ENCODE measurements around the gene FAM222B. TPM values are rescaled to one million over a fixed set of nuclear protein-coding genes. Genes with fewer than 3 reads are reported as not detected.
"Not testable (repeated sequence)": the region's sequence is repeated elsewhere in the genome, so short reads cannot be mapped to it uniquely, and the experiment has no call there.

The FAM222B gene
- polyA plus RNA-seq, 2 of the 4 experiments (the other 2 are of a cell fraction) = 10.7 to 15.6 TPM

GRCh38 chr17:28779601-28780000 is 63.0 kb downstream of the FAM222B start:
- CTCF ChIA-PET = interaction anchor here (1.4 to 4.9 kb wide), 2 partner anchors 8 to 16 kb away, joined by 4 to 32 read pairs; no protein-coding TSS in a partner anchor
- peak; percentile 96 for TF ChIP-seq ZC3H11A (IDR thresholded peaks at IDR 0.05)
- H3K27ac ChIP-seq; FAIRE-seq; H3K4me3 ChIP-seq; ATAC-seq; H3K9me3 ChIP-seq; POLR2A ChIA-PET; DNase-seq (ENCODE audit: low read depth in 1 of 2, low spot score in 1 of 2); H3K4me1 ChIP-seq; H3K4me2 ChIP-seq: not testable (repeated sequence)
- WGBS (ENCODE audit: missing lambda C conversion rate) = 96% methylated on average over 13 of the region's 13 CpGs

DNA sequence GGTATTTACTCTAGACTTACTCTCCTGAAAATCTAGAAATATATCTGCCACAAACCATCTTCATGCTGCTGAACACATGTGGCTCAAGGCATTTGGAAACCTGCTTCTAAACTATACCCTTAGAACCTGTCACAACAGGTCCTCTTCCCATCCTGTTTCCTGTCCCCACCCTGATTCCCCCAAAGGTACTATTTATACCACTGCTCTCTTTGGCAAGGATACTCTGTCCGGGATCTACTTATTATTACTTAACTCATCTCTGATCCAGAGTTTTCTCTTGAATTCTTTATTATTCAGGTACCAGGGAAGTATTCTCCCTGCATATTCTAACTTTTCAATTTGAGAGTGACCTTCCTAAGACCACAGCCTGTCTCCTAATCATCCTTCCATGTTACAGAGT is 65.4 kb downstream of the FAM222B start:
- 60% methylated on average over 1 of the region's 1 CpG for WGBS (ENCODE audit: missing lambda C conversion rate)
- Histone ChIP-seq H3K4me1 (peaks cover 3% of the 10 kb centered on the region; the same call in 1 of the 3 replicates), H3K4me2 (no peak overlapping the region), H3K4me3 (no peak overlapping the region), H3K9me3 (no peaks in the 10 kb centered on the region), H3K27ac (no peak overlapping the region)
- DNase-seq (ENCODE audit: low read depth in 1 of 2, low spot score in 1 of 2) = no peak
- peak; percentile 30 to 46; a peak in 3 of 6 replicates for ATAC-seq
- FAIRE-seq = no peak
- ChIA-PET POLR2A (interaction anchor here (0.6 kb wide), 1 partner anchor 10 kb away, joined by 3 read pairs; no protein-coding TSS in a partner anchor), CTCF (interaction anchor here (0.6 to 17.8 kb wide), 5 partner anchors 14 to 134 kb away, joined by 3 to 493 read pairs (median 4); partner anchors contain the start of genes DHRS13 and FLOT2)
- TF ChIP-seq CEBPB (IDR thresholded peaks at IDR 0.05) = no peak
- no peak for TF ChIP-seq HOXA7 (CRISPR knock-in tag; IDR thresholded peaks at IDR 0.05)
- TF ChIP-seq CBX2 (IDR thresholded peaks at IDR 0.05; ENCODE audit: borderline replicate concordance, low read depth) = no peak

DNA sequence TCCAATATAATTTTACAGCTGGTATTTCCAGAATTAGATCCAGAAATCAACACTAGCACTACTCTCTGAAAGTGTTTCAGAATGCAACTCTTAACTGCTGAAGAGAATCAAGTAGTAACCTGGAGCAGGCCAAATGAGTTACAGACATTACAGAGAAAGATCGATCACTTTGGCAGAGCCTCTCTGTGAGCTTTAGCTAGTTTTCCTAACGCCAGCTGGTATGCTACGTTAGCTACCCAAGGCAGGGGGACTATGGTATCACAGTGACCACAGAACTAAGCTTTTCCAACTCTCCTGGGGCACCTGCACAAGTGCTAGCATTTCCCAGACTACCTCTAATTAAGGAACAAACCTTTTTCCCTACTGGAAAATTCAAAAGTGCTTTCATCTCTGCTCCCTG is 68.4 kb downstream of the FAM222B start:
- 92% methylated on average over 3 of the region's 3 CpGs for WGBS (ENCODE audit: missing lambda C conversion rate)
- Histone ChIP-seq H3K4me2 (no peak overlapping the region), H3K4me1 (peaks cover 3% of the 10 kb centered on the region; the same call in 1 of the 3 replicates), H3K9me3 (no peaks in the 10 kb centered on the region), H3K27ac (no peak overlapping the region), H3K4me3 (no peak overlapping the region)
- DNase-seq (ENCODE audit: low read depth in 1 of 2, low spot score in 1 of 2) = no peak
- ChIA-PET CTCF (interaction anchor here (0.6 to 17.8 kb wide), 18 partner anchors 9 to 1374 kb away, joined by 3 to 493 read pairs (median 4); partner anchors contain the start of genes DHRS13, FLOT2 and SLC13A2), POLR2A (no interaction called here)
- ATAC-seq = no peak
- TF ChIP-seq FOSB (CRISPR knock-in tag; IDR thresholded peaks at IDR 0.05) (no peak), EP300 (IDR thresholded peaks at IDR 0.05) (no peak), HDAC2 (IDR thresholded peaks at IDR 0.05) (no peak), MAZ (IDR thresholded peaks at IDR 0.05; ENCODE audit: borderline replicate concordance, low read depth, low read length) (no peak), ESRRA (IDR thresholded peaks at IDR 0.05; ENCODE audit: borderline replicate concordance, low read length) (no peak), KDM5A (IDR thresholded peaks at IDR 0.05) (no peak), CHD4 (IDR thresholded peaks at IDR 0.05; ENCODE audit: borderline replicate concordance) (no peak), FOXS1 (CRISPR knock-in tag; IDR thresholded peaks at IDR 0.05) (no peak)
- no peak for FAIRE-seq

DNA sequence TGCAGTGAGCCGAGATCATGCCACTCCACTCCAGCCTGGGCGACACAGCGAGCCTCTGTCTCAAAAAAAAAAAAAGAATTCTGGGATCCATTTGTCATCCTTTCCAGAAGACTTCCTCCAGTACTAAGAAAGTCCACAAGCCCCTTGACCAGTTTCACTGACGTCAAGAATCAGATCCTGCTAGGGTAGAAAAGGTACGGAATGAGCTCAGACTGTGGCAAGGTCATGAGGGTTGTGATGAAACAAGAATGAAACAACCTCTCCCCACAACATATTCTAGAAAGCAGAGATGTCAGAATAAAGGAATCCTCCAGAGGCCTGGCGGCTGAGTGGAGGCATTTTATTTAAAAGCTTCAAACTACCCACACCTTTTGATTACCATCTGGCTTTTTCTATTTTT is 68.9 kb downstream of the FAM222B start:
- 92% methylated on average over 6 of the region's 6 CpGs for WGBS (ENCODE audit: missing lambda C conversion rate)
- CTCF ChIA-PET = interaction anchor here (0.6 to 17.8 kb wide), 17 partner anchors 10 to 1374 kb away, joined by 3 to 493 read pairs (median 3); partner anchors contain the start of genes DHRS13, FLOT2 and SLC13A2

GRCh38 chr17:28765038-28765437 is 77.6 kb downstream of the FAM222B start:
- ChIA-PET POLR2A (interaction anchor here (2.2 kb wide), 1 partner anchor 77 kb away, joined by 7 read pairs; the partner anchor contains the start of gene FAM222B), CTCF (interaction anchor here (0.9 to 17.8 kb wide), 29 partner anchors 9 to 352 kb away, joined by 3 to 493 read pairs (median 24); partner anchors contain the start of genes DHRS13, ERAL1, FAM222B and FLOT2)
- H3K4me2 ChIP-seq = no peak overlapping the region
- H3K27ac ChIP-seq = no peak overlapping the region
- no peaks in the 10 kb centered on the region for H3K9me3 ChIP-seq
- H3K4me3 ChIP-seq = no peak overlapping the region
- DNase-seq (ENCODE audit: low read depth in 1 of 2, low spot score in 1 of 2) (no peak), ATAC-seq (no peak), FAIRE-seq (no peak)
- no peak for TF ChIP-seq NR3C1 (IDR thresholded peaks at IDR 0.05)
- WGBS (ENCODE audit: missing lambda C conversion rate) = 91% methylated on average over 4 of the region's 4 CpGs
- H3K4me1 ChIP-seq = peaks cover 15% of the 10 kb centered on the region

More for the DNA sequence above, 68.9 kb downstream of the FAM222B start:
- Histone ChIP-seq H3K4me2 (no peak overlapping the region), H3K4me1 (peaks cover 3% of the 10 kb centered on the region; the same call in 1 of the 3 replicates), H3K4me3 (no peak overlapping the region), H3K27ac (no peak overlapping the region), H3K9me3 (no peaks in the 10 kb centered on the region)
- no peak for TF ChIP-seq FOSB (CRISPR knock-in tag; IDR thresholded peaks at IDR 0.05)
- no peak for DNase-seq (ENCODE audit: low read depth in 1 of 2, low spot score in 1 of 2)
- POLR2A ChIA-PET = no interaction called here
- ATAC-seq = no peak
- no peak for FAIRE-seq

Measured in A549 (cell line).